HG02678 (cell line): Measurements from ENCODE around the gene LMO4.

ENCODE experiments used
- ATAC-seq: cut with Tn5 transposase; IDR thresholded peaks from one replicate; pipeline ENCODE4 v1.9.1; 2021; ENCODE audit warnings: mild to moderate bottlenecking, moderate library complexity; ENCODE audit not compliant: unreplicated experiment

Gene LMO4

GRCh38 chr1:87328272-87329050 is at the start of gene LMO4:
Gene LMO4 (plus strand): TSS chr1:87328880. CDS start chr1:87332016, 3,136 bp downstream.
- peak; percentile 79 for ATAC-seq

- ATAC-seq, result no peak
These were observed 49.2 kb upstream of the LMO4 start for GRCh38 chr1:87279536-87279875.

- ATAC-seq, result no peak
These were observed 48.6 kb upstream of the LMO4 start for GRCh38 chr1:87279966-87280535.

GRCh38 chr1:87284456-87285240 is 44.0 kb upstream of the LMO4 start:
- no peak for ATAC-seq

GRCh38 chr1:87291107-87291506 is 37.6 kb upstream of the LMO4 start:
- ATAC-seq, result no peak

GRCh38 chr1:87292684-87293493 is 35.8 kb upstream of the LMO4 start:
- peak; percentile 82 for ATAC-seq

GRCh38 chr1:87294633-87295032 is 34.0 kb upstream of the LMO4 start:
- no peak for ATAC-seq

GRCh38 chr1:87295445-87296110 is 33.1 kb upstream of the LMO4 start:
- ATAC-seq, result no peak

GRCh38 chr1:87296206-87296605 is 32.5 kb upstream of the LMO4 start:
- ATAC-seq, result no peak

- ATAC-seq, result no peak
These were observed 29.0 kb upstream of the LMO4 start for GRCh38 chr1:87299661-87300060.

- ATAC-seq, result no peak
These were observed 28.1 kb upstream of the LMO4 start for GRCh38 chr1:87300628-87301027.

- ATAC-seq, result no peak
These were observed 23.5 kb upstream of the LMO4 start for GRCh38 chr1:87305151-87305550.

GRCh38 chr1:87305762-87306161 is 22.9 kb upstream of the LMO4 start:
- no peak for ATAC-seq

GRCh38 chr1:87307306-87307705 is 21.4 kb upstream of the LMO4 start:
- ATAC-seq, result no peak

GRCh38 chr1:87307931-87308330 is 20.7 kb upstream of the LMO4 start:
- ATAC-seq, result no peak

- ATAC-seq, result no peak
These were observed 14.6 kb upstream of the LMO4 start for GRCh38 chr1:87314091-87314490.

GRCh38 chr1:87318056-87318650 is 10.5 kb upstream of the LMO4 start:
- ATAC-seq, result no peak

- ATAC-seq, result no peak
These were observed 9.9 kb upstream of the LMO4 start for GRCh38 chr1:87318806-87319205.

GRCh38 chr1:87325982-87326738 is 2.5 kb upstream of the LMO4 start:
- no peak for ATAC-seq
